Measurements from ENCODE around the gene UBE2E3. TPM values are rescaled to one million over a fixed set of nuclear protein-coding genes. Genes with fewer than 3 reads are reported as not detected.

Gene UBE2E3
- total RNA-seq, 2 donors from 2014 or later: 49.7 to 53.8 TPM

DNA sequence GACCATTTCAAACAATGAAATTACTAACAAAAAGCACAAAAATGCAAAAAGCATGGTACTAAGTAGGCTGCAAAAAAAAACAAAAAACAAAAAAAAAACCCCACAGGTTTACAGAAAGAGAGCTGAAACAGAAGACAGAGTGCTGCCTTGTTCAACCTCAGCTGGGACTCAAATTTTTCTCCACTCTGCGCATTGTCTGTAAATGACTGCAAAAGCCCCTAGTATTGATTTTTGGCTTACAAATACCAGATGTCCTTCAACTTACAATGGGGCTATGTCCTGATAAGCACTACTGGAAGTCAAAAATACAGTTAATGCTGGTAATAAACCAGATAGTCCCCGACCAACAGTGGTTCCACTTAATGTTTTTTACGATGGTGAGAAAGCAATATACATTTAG is 42.2 kb downstream of the UBE2E3 start:
- TF ChIP-seq, protein P1, sequence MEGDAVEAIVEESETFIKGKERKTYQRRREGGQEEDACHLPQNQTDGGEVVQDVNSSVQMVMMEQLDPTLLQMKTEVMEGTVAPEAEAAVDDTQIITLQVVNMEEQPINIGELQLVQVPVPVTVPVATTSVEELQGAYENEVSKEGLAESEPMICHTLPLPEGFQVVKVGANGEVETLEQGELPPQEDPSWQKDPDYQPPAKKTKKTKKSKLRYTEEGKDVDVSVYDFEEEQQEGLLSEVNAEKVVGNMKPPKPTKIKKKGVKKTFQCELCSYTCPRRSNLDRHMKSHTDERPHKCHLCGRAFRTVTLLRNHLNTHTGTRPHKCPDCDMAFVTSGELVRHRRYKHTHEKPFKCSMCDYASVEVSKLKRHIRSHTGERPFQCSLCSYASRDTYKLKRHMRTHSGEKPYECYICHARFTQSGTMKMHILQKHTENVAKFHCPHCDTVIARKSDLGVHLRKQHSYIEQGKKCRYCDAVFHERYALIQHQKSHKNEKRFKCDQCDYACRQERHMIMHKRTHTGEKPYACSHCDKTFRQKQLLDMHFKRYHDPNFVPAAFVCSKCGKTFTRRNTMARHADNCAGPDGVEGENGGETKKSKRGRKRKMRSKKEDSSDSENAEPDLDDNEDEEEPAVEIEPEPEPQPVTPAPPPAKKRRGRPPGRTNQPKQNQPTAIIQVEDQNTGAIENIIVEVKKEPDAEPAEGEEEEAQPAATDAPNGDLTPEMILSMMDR (IDR thresholded peaks at IDR 0.05): no peak
- Histone ChIP-seq H3K36me3 (no peaks in the 10 kb centered on the region), H3K27me3 (replicated peaks; ENCODE audit: insufficient read depth) (no peaks in the 10 kb centered on the region), H3K4me3 (no peak overlapping the region), H3K27ac (no peak overlapping the region), H3K9me3 (no peaks in the 10 kb centered on the region), H3K4me1 (ENCODE audit: control insufficient read depth in 1 of 2, low read depth in 2 of 2) (peaks cover 3 to 4% of the 10 kb centered on the region in 2 donors)
- ATAC-seq (ENCODE audit: insufficient number of reproducible peaks, low FRiP score, low read depth) (no peak), DNase-seq (ENCODE audit: low spot score) (no peak)

DNA sequence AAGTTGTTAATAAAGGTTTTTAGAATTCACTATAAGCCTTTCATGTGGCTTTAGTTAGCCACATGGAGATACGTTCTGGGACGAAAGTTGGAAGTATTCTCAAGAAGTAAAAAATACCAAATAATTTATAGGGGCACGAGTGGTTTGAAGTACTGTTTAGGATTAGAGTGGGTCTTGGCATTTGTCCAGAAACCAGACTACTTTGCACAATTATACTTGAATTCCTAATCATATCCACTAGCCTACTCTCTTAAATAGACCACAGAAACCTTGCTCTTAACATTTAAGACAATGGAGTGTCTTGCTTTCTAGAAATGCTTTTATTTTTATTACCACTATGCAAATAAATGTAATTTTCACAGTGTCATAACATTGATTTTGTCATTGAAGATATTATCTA is 44.6 kb downstream of the UBE2E3 start:
- DNase-seq (ENCODE audit: low spot score) (no peak), ATAC-seq (ENCODE audit: insufficient number of reproducible peaks, low FRiP score, low read depth) (no peak)
- no peaks in the 10 kb centered on the region for H3K36me3 ChIP-seq
- H3K9me3 ChIP-seq: no peaks in the 10 kb centered on the region
- no peak overlapping the region for H3K27ac ChIP-seq
- H3K4me3 ChIP-seq: no peak overlapping the region
- no peaks in the 10 kb centered on the region for H3K27me3 ChIP-seq (replicated peaks; ENCODE audit: insufficient read depth)
- H3K4me1 ChIP-seq (ENCODE audit: control insufficient read depth in 1 of 2, low read depth in 2 of 2): peaks cover 0 to 3% of the 10 kb centered on the region in 2 donors
- TF ChIP-seq, protein P1 (IDR thresholded peaks at IDR 0.05): no peak

DNA sequence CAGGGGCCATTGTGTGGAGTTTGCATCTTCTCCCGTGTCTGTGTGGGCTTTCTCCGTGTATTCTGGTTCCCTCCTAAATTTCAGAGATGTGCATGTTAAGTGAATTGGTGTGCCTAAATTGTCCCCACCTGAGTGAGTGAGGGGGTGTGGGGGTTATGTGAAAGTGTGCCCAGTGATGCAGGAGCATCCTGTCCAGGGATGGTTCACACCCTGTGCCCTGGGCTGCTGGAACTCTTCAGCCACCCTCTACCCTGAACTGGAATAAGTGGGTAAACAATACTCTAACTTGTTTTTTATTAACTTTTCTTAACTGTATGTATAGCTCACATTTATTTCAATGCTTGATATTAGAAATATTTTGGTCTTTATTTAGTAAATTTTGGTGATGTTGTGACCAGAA is 56.0 kb downstream of the UBE2E3 start:
- Histone ChIP-seq H3K27me3 (replicated peaks; ENCODE audit: insufficient read depth) (no peaks in the 10 kb centered on the region), H3K4me1 (ENCODE audit: control insufficient read depth in 1 of 2, low read depth in 2 of 2) (no peaks in the 10 kb centered on the region), H3K4me3 (no peak overlapping the region), H3K36me3 (no peaks in the 10 kb centered on the region), H3K9me3 (no peaks in the 10 kb centered on the region), H3K27ac (no peak overlapping the region)
- TF ChIP-seq, protein P1 (IDR thresholded peaks at IDR 0.05): no peak
- no peak for DNase-seq (ENCODE audit: low spot score)
- ATAC-seq (ENCODE audit: insufficient number of reproducible peaks, low FRiP score, low read depth): no peak

DNA sequence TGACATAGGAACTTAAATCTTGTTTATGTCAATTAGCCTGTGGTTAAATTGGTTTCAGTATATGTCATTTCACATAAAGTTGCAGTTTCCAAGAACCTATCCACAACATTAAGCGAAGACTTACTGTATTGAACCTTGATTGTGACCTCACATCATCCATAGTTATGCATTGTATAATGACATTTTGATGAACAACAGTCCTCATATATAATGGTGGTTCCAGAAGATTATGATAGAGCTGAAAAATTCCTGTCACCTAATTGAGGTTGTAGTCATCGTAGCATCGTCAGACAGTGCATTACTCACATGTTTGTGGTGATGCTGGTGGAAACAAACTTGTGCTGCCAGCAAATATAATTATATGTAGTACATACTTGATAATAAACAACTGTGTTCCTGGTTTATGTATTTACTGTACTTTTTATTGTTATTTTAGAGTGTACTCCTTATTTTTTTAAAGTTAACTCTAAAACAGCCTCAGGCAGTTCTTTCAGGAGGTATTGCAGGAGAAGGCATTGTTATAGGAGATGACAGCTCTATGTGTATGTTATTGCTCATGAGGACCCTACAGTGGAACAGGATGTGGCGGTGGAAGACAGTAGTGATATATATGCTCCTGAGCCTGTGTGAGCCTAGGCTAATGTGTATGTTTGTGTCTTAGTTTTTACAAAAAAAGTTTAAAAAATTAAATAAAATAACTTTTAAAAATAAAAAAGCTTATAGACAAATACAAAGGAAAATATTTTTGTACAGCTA is 56.6 kb downstream of the UBE2E3 start:
- Histone ChIP-seq H3K36me3 (no peaks in the 10 kb centered on the region), H3K27me3 (replicated peaks; ENCODE audit: insufficient read depth) (no peaks in the 10 kb centered on the region), H3K4me3 (no peak overlapping the region), H3K4me1 (ENCODE audit: control insufficient read depth in 1 of 2, low read depth in 2 of 2) (no peaks in the 10 kb centered on the region), H3K9me3 (no peaks in the 10 kb centered on the region), H3K27ac (no peak overlapping the region)
- DNase-seq (ENCODE audit: low spot score) (no peak), ATAC-seq (ENCODE audit: insufficient number of reproducible peaks, low FRiP score, low read depth) (no peak)
- TF ChIP-seq, protein P1 (IDR thresholded peaks at IDR 0.05): no peak

DNA sequence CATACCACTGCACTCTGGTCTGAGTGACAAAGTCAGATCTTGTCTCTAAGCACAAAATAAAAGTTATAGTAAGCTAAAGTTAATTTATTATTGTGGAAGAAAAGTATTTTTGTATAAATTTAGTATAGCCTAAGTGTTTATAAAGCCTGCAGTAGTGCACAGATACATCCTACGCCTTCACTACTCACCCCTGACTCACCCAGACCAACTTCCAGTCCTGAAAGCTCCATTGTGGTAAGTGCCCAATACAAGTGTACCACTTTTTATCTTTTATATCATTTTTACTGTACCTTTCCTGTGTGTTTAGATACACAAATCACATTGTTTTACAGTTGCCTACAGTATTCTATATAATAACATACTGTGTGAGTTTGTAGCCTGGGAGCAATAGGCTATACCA is 57.5 kb downstream of the UBE2E3 start:
- no peaks in the 10 kb centered on the region for H3K4me1 ChIP-seq (ENCODE audit: control insufficient read depth in 1 of 2, low read depth in 2 of 2)
- ATAC-seq (ENCODE audit: insufficient number of reproducible peaks, low FRiP score, low read depth): no peak
- no peaks in the 10 kb centered on the region for H3K27me3 ChIP-seq (replicated peaks; ENCODE audit: insufficient read depth)
- H3K9me3 ChIP-seq: no peaks in the 10 kb centered on the region
- H3K4me3 ChIP-seq: no peak overlapping the region
- TF ChIP-seq, protein P1 (IDR thresholded peaks at IDR 0.05): no peak
- no peak for DNase-seq (ENCODE audit: low spot score)
- H3K27ac ChIP-seq: no peak overlapping the region
- H3K36me3 ChIP-seq: no peaks in the 10 kb centered on the region
